GM18507 (cell line): ENCODE measurements around the gene FCN1.
A peak's percentile ranks its signal among the peaks of the same experiment; 100 is the strongest.
"Not testable (repeated sequence)": the region's sequence is repeated elsewhere in the genome, so short reads cannot be mapped to it uniquely, and the experiment has no call there.

Experiments used
- DNase-seq: peaks from one replicate; pipeline ENCODE4 v3.0.0; 2011; ENCODE audit warnings: low read depth; ENCODE audit not compliant: insufficient read length; ENCODE audit errors: extremely low spot score
- FAIRE-seq: peaks from 2 replicates; lab custom pipeline; 2011; peaks lifted over from hg19 to GRCh38; lab: Jason Lieb, UNC

The FCN1 gene

DNA sequence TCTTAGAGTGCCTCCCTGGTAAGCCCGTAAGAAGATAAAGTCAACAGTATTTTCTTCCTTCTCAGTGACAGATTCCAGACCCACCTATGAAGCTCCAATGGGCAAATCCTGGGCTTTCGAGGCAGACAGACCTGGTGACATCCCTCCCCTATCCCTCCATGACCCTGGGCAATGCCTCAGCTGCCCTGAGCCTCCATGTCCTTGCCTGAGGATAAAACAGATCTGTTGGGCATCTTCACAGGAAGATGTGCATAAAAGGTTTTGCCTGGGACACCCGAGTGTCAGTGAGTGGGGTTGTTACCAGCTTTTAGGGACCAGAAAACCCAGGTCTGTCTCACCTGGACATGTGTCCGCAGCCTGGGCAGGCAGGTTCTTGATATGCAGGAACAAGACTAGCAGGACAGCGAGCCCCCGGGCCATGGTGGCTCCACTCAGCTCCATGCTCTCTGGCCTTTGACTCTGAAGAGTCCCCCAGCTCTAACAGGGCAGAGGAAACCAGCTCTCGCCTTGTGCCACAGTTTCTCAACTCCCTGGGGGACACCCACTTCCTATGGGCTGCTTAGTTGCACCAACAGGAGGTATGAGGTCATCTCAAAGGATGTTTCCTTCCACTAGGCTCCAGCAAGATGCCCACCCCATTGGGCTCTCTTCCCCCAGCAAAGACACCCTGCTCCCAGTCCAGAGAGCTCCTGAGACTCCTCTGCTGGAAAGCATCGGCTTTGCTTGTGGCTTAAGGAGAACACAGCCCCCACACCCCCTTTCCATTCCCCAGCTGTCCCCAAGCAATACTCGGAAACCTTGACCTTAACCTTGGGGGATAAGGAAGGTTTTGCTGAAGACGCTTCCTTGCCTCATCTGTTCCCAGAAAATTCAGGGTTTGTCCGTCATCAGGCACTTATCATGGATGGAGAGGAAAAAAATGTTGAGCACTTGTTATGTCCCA, at the start of gene FCN1:
Gene FCN1 (minus strand): TSS at position 482 of the 943 bp plus-strand sequence. CDS start 41 bp downstream, at position 441.
- no peak for FAIRE-seq
- DNase-seq, result no peak

DNA sequence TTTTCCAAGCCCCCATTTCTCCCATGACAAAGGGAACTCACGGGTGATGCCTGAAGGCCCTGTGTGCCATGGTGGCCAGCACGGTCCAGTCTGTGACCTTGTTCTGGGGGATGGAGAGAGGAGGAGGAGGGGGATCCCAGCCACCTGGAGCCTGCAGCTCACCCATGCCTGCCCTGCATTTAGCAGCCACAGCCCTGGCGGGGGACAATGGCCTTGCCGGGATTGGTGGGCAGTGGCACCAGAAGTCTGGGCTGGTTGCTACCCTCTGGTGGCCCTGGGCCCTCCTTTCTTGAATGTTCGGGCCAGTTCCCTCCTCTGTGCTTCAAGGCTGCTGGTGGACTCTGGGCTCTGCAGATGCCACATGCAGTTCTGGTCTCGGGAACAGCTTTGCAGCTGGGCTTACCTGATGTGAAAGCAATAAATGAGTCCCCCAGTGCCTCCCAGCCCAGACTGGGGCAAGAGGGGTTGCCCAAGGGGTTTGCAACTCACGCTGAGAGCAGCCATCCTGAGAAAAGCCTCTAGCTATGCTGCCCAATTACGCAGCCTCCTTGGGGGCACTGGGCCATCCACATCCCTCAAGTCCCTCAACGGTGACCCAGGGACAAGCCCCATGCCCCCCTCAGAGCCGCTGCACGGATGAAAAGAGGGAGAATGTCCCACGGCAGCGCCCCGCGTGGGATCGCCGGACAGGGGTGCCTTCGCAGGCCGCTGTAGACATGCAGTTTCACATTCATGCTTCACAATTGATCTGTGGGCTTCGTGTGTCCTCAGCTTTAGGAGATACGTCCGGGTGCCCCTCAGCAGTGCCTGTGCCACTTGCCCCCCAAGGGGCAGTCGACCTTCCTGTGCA, 49.2 kb upstream of the FCN1 start:
- FAIRE-seq (no peak), DNase-seq (no peak)

DNA sequence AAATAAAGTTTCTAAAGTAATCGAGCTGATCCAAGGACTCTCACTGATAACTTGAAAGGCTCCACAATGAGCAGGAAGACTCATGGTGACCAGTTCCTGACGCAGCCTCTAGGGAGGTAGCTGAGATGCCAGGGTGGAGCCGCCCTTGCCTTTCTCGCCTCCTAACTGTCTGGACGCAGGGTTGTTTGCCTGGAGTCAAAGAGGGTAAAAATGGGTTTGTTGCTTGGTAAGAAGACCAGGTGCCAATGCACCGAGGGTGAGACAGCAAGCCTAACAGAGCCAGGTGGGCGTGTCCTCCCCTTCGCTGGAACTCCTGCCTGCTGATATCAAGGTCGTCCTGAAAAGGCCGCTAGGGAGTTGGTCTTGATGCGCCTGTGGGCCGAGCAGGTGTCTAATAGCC, 48.6 kb upstream of the FCN1 start:
- no peak for FAIRE-seq

DNA sequence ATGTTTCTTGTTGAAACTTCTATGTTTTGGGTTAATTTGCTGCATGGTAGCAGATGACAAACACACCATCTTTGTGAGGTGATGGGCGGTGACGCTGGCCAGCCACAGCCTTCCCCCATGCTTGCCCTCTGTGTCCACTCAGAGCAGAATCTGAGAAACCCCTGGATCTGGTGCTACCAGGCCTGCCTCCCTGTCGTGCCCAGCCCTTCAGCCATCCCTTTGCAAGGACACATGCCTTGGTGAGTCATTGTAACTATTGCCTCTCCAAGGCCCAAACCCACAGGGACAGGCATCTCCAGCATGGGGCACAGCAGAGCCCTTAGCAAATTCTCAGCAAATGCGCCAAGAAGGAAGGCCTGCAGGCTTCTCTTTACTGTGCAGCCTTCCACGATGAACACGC, 48.1 kb upstream of the FCN1 start:
- no peak for FAIRE-seq

More for the DNA sequence above, 48.6 kb upstream of the FCN1 start:
- no peak for DNase-seq

DNA sequence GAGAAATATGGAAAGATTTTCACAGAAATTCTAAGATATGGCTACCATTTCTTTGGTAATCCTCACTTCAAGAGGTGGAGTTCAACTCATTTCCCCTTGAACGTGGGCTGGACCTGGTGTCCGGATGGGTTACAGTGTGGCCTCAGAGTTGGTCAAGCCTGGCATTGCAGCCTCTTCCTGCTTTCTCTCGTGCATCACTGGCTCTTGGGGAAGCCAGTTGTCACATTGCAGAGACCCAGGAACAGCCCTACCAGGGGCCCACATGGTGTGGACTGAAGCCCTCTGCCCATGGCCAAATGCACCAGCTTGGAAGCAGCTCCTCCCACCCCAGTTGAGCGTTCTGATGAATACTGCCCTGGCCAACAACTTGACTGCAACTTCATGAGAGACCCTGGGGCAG, 47.7 kb upstream of the FCN1 start:
- DNase-seq, result no peak
- FAIRE-seq, result no peak

More for the DNA sequence above, 48.1 kb upstream of the FCN1 start:
- no peak for DNase-seq

DNA sequence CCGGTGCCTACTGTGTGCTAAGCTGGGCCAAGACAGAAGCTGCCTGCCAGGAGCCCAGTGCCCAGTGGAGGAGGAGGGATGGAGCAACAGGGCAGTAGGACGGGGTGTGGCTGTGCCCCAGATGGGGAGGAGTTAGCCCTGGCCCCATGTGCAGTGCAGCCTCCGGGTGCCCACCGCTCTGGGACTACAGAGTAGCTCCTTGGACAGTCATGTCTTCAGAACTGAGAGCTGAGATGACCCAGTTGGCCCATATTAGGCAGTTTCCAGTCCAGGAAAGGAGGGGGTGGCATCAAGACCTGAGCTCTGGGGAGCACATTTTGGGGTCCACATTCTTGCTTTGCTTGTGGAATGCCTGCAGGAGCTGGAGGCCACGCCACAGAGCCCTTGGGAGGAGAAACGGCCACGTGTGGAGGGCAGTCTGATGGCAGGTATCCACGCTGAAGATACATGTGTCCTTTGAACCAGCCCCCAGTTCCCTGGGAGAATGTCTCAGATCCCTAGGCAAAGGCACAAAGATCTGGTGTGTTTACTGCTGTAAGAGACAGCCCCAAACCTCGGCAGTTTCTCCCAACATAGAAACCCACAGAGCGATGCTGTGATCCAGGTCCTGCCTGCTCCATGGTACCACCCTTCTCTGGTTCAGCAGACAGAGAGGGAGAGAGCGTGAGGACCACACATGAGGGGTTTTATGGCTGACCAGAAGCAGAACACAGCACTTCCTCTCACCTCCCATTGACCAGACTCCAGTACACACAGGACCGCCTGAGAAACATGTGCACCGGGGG, 46.8 kb upstream of the FCN1 start:
- no peak for DNase-seq
- FAIRE-seq, result no peak

DNA sequence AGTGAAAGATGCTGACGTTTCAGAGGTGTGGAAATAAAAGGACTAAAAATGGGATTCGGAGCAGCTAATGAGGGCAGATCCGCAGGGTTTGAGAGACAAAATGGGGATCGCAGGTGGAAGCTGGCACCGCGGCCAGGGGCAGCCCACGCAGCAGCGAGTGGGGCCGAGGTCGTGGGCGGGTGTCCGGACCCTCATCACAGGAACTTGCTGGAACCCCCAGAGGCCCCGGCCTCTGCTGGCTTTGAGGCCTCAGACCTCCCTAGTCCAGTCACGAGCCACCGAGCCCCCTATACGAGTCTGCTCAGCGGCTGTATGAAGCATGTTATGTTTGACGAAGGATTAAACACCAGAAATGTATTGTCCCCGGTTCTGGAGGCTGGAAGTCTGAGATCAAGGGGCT, 45.8 kb upstream of the FCN1 start:
- FAIRE-seq (no peak), DNase-seq (no peak)

DNA sequence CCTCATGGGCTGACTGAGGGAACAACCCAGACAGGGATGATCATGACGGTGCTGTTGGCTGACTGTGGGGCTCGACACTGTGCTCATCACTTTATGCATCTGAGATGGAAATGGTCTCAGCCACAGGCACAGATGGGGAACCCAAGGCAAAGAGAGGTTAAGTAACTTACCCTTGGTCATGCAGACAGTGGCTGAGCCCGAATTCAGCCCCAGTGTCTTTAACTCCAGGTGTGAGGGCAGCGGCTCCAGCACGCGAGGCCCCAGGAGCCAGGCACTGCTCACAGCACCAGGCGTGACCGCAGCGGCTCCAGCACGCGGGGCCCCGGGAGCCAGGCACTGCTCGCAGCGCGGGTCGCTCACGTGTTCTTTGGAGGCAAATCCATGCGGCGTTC, 45.3 kb upstream of the FCN1 start:
- DNase-seq, result no peak

DNA sequence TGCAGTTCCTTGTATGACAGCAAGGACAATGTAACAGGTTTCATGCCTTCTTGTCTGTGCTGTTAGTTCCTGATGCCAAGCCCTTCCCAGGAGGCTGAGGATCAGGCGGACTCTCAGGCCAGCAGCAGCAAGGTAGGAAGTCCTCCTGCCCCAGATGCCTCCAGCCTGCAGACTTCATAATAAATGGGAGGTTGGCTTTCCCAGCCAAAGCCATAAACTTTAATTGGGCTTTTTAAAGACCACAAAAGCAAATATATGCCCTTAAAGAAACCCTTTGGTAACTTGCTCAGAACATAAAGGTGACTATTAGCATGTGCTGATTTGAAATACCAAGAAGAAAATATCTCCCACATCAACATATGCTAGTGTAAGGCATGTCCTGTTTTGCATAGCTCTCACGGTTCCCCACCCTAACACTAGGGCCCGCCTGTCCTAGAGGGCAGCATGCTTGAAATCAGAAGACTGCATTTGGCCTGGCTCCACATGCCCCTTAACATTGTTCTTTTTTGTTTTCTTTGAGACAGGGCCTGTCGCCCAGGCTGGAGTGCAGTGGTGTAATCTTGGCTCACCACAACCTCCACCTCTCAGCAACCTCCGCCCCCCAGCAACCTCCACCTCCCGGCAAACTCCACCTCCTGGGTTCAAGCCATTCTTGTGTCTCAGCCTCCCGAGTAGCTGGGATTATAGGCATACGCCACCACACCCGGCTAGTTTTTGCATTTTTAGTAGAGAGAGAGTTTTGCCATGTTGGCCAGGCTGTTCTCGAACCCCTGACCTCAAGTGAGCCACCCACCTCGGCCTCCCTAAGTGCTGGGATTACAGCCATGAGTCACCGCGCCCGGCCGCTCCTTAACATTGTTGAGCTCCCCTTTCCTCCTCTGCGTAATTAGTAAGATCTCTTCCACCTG, 44.6 kb upstream of the FCN1 start:
- DNase-seq (no peak), FAIRE-seq (no peak)

More for the DNA sequence above, 45.3 kb upstream of the FCN1 start:
- no peak for FAIRE-seq

DNA sequence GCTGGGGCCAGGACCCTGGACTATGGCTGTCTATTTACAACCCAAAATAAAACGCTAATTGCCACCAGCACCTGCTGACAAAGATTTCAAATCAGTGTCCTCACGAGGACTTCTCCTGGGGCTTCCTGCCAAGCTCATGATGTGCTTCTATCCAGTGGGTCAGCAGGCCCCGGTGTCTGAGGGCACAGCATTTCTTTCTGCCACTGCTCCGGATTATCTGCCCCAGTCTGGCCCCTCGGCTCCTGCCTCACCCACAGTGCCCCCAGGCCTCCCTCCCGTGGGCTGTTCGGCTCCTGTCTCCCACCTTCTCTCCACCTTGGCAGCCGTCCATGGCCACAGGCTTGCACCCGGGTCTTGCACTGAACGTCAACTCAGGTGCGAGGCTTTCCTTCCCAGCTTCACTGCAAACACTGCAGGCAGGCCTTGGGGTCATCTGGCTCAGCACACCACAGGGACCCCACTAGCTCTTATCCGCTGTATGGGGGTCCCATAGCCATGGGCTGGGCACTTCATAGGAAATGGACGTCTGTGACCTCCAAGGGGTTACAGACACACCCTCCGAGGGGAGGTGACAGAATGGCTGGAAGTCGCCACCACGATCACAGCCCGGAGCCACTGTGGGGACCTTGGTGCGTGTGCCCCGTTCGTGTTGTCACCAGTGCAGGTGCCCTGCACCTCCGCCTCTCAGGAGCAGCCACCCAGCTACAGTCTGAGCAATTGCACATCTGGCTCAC, 43.8 kb upstream of the FCN1 start:
- FAIRE-seq (no peak), DNase-seq (no peak)

DNA sequence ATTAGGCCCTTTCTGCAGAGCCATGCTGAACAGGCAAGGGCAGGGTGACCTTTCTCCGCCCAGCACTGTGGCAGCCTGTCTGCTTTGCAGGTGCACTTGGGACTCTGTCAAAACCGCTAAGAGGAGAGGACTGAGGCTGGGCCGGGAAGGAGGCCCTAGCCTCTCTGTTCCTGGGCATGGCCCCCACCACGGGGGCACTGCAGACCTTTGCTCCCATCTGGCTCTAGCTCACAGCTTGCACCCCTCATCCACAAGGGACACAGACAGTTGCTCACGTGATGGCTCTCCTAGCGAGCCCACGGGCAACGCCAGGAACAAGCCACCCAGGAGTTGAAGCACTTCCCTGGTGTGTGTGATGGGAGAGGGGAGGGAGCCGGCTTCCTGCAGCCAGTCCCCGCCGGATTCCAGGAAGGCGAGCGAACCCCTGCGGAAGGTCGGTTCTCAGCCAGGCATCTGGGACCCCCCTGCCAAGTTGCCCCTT, 43.0 kb upstream of the FCN1 start:
- FAIRE-seq (no peak), DNase-seq (no peak)

DNA sequence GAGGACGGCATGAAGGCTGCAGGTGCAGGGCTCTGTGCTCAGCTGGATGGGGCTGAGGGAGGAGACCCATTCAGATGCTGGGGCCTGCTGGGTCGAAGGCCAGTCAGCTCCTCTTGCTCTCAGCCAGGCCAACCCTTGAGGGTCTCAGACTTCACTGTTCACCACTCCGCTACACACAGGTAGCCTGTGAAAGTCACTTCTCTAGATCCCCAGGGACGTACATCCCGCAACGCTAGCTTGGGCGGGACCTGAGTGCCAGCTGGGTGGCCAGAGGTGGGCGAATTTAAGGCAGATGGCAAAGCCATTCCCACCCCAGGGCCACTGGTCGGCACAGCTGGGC, 42.2 kb upstream of the FCN1 start:
- no peak for FAIRE-seq
- DNase-seq, result no peak

DNA sequence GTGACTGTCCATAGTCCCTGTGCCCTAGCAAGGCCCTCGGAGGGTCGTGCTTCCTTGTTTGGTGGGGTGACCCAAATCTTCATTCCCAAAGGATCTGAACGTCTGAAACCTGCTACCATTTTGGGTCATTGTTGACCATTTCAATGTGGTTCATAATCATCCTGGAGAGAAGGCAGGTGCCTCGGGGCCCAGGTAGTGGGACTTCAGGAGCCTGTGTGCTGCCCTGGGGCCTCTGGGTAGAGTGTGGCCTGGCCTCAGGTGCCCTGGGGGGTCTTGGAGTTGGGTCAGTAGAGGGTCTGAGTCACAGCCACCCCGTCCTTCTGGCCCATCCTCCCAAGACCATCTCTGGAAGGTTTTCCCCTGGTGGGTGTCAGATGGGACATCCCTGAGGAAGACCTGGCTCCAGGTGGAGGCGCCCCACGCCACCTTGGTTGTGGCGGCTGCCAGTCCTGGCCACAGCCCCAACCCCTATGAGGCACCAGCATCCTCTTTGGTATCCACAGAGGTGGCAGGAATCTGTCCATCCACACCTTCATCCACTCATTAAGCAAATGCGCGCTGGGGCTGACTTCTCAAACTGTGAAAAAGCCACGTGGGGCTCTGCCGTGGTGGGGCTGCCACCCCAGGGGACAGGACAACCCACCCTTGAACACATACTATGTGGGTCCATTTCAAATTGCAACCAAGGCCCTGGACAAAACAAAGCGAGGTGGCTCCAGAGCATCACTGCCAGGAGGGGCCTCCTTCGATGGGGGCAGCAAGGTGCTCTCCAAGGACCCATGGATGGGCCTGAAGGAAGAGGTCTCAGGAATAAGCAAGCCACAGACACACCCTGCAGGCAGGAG, 41.6 kb upstream of the FCN1 start:
- no peak for DNase-seq
- FAIRE-seq, result no peak

DNA sequence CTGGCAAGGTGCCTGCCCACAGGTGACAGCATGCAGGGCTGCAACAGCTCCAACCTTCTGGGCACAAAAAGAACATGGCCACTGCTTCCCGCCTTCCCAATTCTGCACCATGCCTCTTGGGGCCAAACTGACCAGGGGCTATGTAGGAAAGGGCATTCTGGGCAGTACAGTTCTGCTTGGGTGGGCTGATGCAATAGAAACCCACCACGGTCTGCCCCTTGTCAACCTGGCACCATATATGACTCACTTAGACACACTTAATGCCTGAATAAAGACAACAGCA, 40.2 kb upstream of the FCN1 start:
- DNase-seq (no peak), FAIRE-seq (no peak)

DNA sequence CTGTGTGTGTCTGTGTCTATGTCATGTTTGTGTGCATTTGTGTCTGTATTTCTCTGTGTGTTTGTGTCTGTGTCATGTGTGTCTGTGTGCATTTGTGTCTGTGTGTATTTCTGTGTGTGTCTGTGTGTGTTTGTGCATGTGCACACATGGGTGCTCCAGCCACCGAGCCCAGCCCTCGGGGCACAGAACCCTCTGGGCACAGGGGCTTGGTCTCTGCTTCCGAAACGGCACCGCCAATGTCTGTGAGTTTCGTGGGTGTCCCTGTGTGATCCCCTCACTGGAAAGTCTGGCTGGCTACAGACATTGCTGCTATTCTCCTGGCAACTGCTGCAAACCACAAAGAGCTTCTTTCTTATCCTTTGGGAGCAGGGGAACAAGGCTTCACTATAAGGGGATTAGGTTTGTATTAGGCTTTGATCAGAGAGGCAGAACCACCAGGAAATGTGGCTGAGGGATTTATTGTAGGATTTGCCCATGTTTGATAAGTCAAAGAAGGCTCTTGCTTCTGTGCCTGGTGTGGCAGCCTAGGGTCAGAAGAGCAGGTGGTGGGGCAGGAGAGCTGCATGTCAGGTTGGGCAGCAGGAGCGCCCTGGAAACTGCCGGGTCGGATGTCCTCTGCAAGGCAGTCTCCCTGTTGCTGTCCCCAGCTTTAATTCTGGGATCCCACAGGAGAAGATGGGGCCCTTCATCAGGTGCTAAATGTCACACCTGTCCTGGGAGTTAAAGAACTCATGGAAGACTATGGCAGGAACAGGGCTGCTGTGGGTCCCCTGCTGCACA, 39.6 kb upstream of the FCN1 start:
- DNase-seq, result no peak

DNA sequence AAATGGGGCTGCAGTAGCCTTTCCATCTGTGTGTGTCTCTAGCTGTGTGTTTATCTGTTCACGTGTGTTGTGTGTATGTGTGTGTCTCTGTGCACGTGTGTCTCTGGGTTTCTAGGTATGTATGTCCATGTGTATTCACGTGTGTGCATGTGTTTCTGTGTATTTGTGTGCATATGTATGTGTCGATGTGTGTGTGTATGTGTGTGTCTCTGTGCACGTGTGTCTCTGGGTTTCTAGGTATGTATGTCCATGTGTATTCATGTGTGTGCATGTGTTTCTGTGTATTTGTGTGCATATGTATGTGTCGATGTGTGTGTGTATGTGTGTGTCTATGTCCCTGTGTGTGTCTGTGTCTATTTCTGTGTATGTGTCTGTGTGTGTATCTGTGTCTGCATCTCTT, 38.7 kb upstream of the FCN1 start:
- peak; percentile 48 for FAIRE-seq
- not testable (repeated sequence) for DNase-seq

More for the DNA sequence above, 39.6 kb upstream of the FCN1 start:
- FAIRE-seq, result no peak

DNA sequence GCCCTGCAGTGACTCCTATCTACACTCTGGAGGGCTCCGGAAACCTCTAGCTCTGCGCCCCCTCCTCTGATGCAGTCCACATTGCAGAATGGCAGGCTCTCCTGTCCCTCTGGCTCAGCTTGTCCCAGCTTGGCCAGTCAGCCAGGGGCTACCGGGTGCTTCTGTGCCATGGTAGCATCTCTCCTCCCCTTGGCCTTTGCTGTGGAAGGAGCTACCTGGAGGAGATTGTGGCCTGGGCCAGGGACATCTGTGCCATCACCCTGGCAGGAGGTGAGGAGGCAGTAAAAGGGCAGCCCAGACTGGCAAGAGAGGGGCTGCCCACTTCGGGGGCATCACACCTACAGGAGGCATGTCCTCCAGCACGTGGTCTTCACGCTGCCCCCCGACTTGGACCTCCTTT, 38.1 kb upstream of the FCN1 start:
- FAIRE-seq (no peak), DNase-seq (no peak)
